HFF-Myc (cell line): ENCODE data around the gene MRPS14.
"Not testable (repeated sequence)": the region's sequence is repeated elsewhere in the genome, so short reads cannot be mapped to it uniquely, and the experiment has no call there.

Experiments used
- DNase-seq: peaks from one replicate; pipeline ENCODE4 v3.0.0-alpha.2; 2011; ENCODE audit warnings: low read depth; ENCODE audit errors: extremely low read depth
- H3K4me3 ChIP-seq: replicated peaks from 2 replicates; pipeline ENCODE4 v1.5.1; 2011; ENCODE audit warnings: low read depth, mild to moderate bottlenecking, control low read depth, low read length
- CTCF ChIP-seq: IDR thresholded peaks from 2 replicates; pipeline ENCODE4 v1.5.1; 2012; ENCODE audit warnings: mild to moderate bottlenecking, low read depth, low read length, control low read depth; ENCODE audit errors: missing control alignments

The MRPS14 gene

GRCh38 chr1:175024773-175025172 is 1.5 kb upstream of the MRPS14 start:
- TF ChIP-seq CTCF = no peak
- DNase-seq = no peak
- H3K4me3 ChIP-seq = no peak overlapping the region

GRCh38 chr1:175023922-175024242 is 657 bp upstream of the MRPS14 start:
- peak overlapping the region; percentile 86 for H3K4me3 ChIP-seq
- DNase-seq = not testable (repeated sequence)

GRCh38 chr1:175019524-175019923 is 3.7 kb downstream of the MRPS14 start:
- TF ChIP-seq CTCF = no peak
- no peak overlapping the region for H3K4me3 ChIP-seq
- no peak for DNase-seq

GRCh38 chr1:175015243-175015642 is 8.0 kb downstream of the MRPS14 start:
- no peak overlapping the region for H3K4me3 ChIP-seq
- DNase-seq = no peak
- TF ChIP-seq CTCF = no peak

GRCh38 chr1:175013445-175013844 is 9.8 kb downstream of the MRPS14 start:
- no peak overlapping the region for H3K4me3 ChIP-seq
- DNase-seq = no peak
- TF ChIP-seq CTCF = no peak

GRCh38 chr1:175009532-175009931 is 13.7 kb downstream of the MRPS14 start:
- no peak for DNase-seq
- no peak for TF ChIP-seq CTCF
- no peak overlapping the region for H3K4me3 ChIP-seq

- H3K4me3 ChIP-seq = no peak overlapping the region
These were observed 18.0 kb downstream of the MRPS14 start for GRCh38 chr1:175005085-175005783.

More at GRCh38 chr1:175005085-175005783, 18.0 kb downstream of the MRPS14 start:
- no peak for TF ChIP-seq CTCF
- DNase-seq = no peak
